Measurements from ENCODE around the gene WARS2. TPM values are rescaled to one million over a fixed set of nuclear protein-coding genes. Genes with fewer than 3 reads are reported as not detected.

Gene WARS2
- total RNA-seq, 1 donor from 2014 or later: 8.9 TPM

- H3K27ac ChIP-seq: no peak overlapping the region
- TF ChIP-seq, protein P1, sequence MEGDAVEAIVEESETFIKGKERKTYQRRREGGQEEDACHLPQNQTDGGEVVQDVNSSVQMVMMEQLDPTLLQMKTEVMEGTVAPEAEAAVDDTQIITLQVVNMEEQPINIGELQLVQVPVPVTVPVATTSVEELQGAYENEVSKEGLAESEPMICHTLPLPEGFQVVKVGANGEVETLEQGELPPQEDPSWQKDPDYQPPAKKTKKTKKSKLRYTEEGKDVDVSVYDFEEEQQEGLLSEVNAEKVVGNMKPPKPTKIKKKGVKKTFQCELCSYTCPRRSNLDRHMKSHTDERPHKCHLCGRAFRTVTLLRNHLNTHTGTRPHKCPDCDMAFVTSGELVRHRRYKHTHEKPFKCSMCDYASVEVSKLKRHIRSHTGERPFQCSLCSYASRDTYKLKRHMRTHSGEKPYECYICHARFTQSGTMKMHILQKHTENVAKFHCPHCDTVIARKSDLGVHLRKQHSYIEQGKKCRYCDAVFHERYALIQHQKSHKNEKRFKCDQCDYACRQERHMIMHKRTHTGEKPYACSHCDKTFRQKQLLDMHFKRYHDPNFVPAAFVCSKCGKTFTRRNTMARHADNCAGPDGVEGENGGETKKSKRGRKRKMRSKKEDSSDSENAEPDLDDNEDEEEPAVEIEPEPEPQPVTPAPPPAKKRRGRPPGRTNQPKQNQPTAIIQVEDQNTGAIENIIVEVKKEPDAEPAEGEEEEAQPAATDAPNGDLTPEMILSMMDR (IDR thresholded peaks at IDR 0.05): no peak
- DNase-seq (no peak), ATAC-seq (no peak)
- H3K9me3 ChIP-seq: no peaks in the 10 kb centered on the region
- peaks cover 100% of the 10 kb centered on the region for H3K27me3 ChIP-seq (ENCODE audit: low read depth)
- no peak overlapping the region for H3K4me3 ChIP-seq
- intact Hi-C loops (cut with DNase I): no loop called here
- peaks cover 28% of the 10 kb centered on the region for H3K4me1 ChIP-seq
- no peaks in the 10 kb centered on the region for H3K36me3 ChIP-seq
Measured at GRCh38 chr1:118983558-118984041, 156.9 kb downstream of the WARS2 start.

GRCh38 chr1:118982821-118983557 lies 157.5 kb downstream of the WARS2 start:
- H3K36me3 ChIP-seq: no peaks in the 10 kb centered on the region
- DNase-seq (no peak), ATAC-seq (no peak)
- H3K27ac ChIP-seq: no peak overlapping the region
- TF ChIP-seq, protein P1 (IDR thresholded peaks at IDR 0.05): no peak
- H3K27me3 ChIP-seq (ENCODE audit: low read depth): peaks cover 99% of the 10 kb centered on the region
- intact Hi-C loops (cut with DNase I): no loop called here
- H3K9me3 ChIP-seq: no peaks in the 10 kb centered on the region
- H3K4me3 ChIP-seq: no peak overlapping the region
- peaks cover 28% of the 10 kb centered on the region for H3K4me1 ChIP-seq

DNA sequence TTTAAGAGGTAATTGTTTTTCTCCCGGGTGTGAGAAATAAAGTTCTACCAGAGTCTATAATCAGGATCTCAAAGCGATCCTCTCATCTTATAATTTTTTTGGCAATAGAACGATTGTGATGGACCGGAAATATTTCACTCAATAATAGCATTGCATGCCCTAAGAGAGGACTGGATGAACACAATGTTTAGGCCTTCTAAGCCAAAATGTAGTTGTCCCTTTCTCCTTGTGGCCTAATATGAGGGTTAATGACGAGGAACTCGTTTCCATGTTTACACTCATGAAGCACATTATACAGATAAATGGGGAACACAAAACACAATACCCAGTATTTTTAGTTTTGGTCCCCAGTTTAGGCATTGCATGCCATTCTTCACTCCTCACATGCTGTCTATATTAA lies 158.2 kb downstream of the WARS2 start:
- Histone ChIP-seq H3K9me3 (no peaks in the 10 kb centered on the region), H3K27ac (no peak overlapping the region), H3K36me3 (no peaks in the 10 kb centered on the region), H3K27me3 (ENCODE audit: low read depth) (peaks cover 99% of the 10 kb centered on the region), H3K4me3 (no peak overlapping the region), H3K4me1 (peaks cover 22% of the 10 kb centered on the region)
- intact Hi-C loops (cut with DNase I): no loop called here
- DNase-seq (no peak), ATAC-seq (no peak)
- TF ChIP-seq, protein P1 (IDR thresholded peaks at IDR 0.05): no peak

DNA sequence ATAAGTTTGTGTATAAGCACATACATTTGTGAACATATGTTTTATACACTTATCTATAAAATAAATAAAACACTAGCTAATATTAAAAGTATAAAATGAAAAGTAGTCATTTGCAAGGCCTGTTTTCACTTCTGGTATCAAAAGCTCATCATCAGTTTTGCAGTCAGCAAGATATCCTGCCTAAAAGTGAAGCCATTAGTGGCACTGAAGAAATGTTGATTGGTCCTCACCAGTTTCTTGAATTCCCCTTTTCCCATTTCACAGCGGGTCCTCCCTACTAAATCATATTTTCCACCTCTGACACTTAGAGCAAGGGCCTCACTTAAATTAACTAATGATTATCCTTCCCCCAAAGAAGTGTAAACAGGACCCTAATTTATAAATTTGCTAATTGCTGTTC lies 159.0 kb downstream of the WARS2 start:
- Histone ChIP-seq H3K4me3 (no peak overlapping the region), H3K27ac (no peak overlapping the region), H3K27me3 (ENCODE audit: low read depth) (peaks cover 94% of the 10 kb centered on the region), H3K36me3 (no peaks in the 10 kb centered on the region), H3K4me1 (peaks cover 16% of the 10 kb centered on the region), H3K9me3 (no peaks in the 10 kb centered on the region)
- intact Hi-C loops (cut with DNase I): no loop called here
- TF ChIP-seq, protein P1 (IDR thresholded peaks at IDR 0.05): no peak
- no peak for ATAC-seq
- no peak for DNase-seq

Other genes starting within 250 kb of the WARS2 start
- gene TBX15, start 152.3 kb downstream of the WARS2 start, total RNA-seq: 0.15 TPM
- not detected for gene HAO2, start 228.1 kb upstream of the WARS2 start, total RNA-seq

Data from lower lobe of right lung (tissue), 2 donors.